ENCODE data around the gene PPIF.

DNA sequence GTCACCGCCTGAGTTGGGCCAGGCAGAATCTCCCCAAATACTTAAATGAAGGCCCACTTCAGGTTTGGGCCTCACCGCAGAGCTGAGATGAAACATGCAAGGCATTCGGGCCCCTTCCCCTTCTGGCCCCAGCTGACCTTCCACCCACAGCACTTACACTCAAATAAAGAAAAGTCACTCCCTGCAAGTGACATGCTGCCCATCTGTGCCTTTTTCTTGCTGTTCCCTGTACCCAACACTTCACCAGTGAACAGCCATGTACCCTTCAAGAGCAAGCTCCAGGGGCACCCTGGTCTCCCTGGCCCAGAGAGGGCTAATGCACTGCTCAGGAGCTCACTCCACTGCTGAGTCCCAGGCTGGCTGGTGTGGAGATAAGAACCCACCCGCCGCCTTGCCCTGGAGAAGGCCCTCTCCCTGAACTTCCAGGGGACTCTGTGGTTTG is 57.4 kb downstream of the PPIF start:
- no peak for TF ChIP-seq POLR2A (IDR thresholded peaks at IDR 0.05; ENCODE audit: low read length)
- TF ChIP-seq GATA1 (IDR thresholded peaks at IDR 0.05; ENCODE audit: low read depth, low read length), result no peak

Data from erythroblast (primary cell).